PC-3 (cell line): Measurements from ENCODE around the gene SULT6B1. TPM values are rescaled to one million over a fixed set of nuclear protein-coding genes. Genes with fewer than 3 reads are reported as not detected.
A peak's percentile ranks its signal among the peaks of the same experiment; 100 is the strongest.

ENCODE experiments used
- ATAC-seq: fragments of 200-7000 bp; cut with Tn5 transposase; 2 replicates; pipeline ENCODE4 v1.9.1; 2020; ENCODE audit warnings: mild to moderate bottlenecking, moderate library complexity
- BruUV-seq: library from RNA; stranded (reverse); fragments of 400-500 nt; replicated peaks from 2 replicates; lab custom pipeline; 2021; lab: Mats Ljungman, UMichigan
- CTCF ChIA-PET: fragments of 300-600 bp; sonication (Branson Sonifier 250); formaldehyde crosslinking; loops from one replicate; lab custom pipeline; 2022; ENCODE audit warnings: antibody characterized with exemption; lab: Charles Lee
- POLR2A ChIA-PET: fragments of 300-600 bp; sonication (Branson Sonifier 250); formaldehyde crosslinking; loops from one replicate; lab custom pipeline; 2022; ENCODE audit warnings: antibody characterized with exemption; ENCODE audit not compliant: unreplicated experiment; lab: Charles Lee
- DNase-seq: peaks from one replicate; pipeline ENCODE4 v3.0.0-alpha.2; 2015
- H2AFZ ChIP-seq: fragments of 300-600 bp; sonication (generic); 2 replicates; pipeline ENCODE4 v1.6.0; 2016; ENCODE audit warnings: antibody characterized with exemption, low read length
- H3F3A ChIP-seq: fragments of 300-600 bp; sonication (generic); one replicate; pipeline ENCODE4 v1.6.0; 2017; ENCODE audit warnings: antibody characterized with exemption, low read length, control low read depth, mild to moderate bottlenecking; ENCODE audit not compliant: unreplicated experiment
- H3K27ac ChIP-seq: fragments of 300-600 bp; sonication (generic); 2 replicates; pipeline ENCODE4 v1.5.1; 2016; ENCODE audit warnings: mild to moderate bottlenecking, low read length
- H3K27me3 ChIP-seq: fragments of 300-600 bp; sonication (generic); 2 replicates; pipeline ENCODE4 v1.6.1; 2016; ENCODE audit warnings: low read length, mixed read lengths
- H3K36me3 ChIP-seq: fragments of 300-600 bp; sonication (generic); 2 replicates; pipeline ENCODE4 v1.6.1; 2016; ENCODE audit warnings: low read depth, mixed run types, low read length, mixed read lengths
- H3K4me1 ChIP-seq: fragments of 300-600 bp; sonication (generic); 2 replicates; pipeline ENCODE4 v1.5.1; 2016; ENCODE audit warnings: low read length; ENCODE audit not compliant: insufficient read depth
- H3K4me2 ChIP-seq: fragments of 300-600 bp; sonication (generic); 2 replicates; pipeline ENCODE4 v1.6.0; 2016; ENCODE audit warnings: low read length
- H3K4me3 ChIP-seq: fragments of 300-600 bp; sonication (generic); 2 replicates; pipeline ENCODE4 v1.5.1; 2016; ENCODE audit warnings: mild to moderate bottlenecking, low read length, mixed read lengths
- H3K79me2 ChIP-seq: fragments of 300-600 bp; sonication (generic); 2 replicates; pipeline ENCODE4 v1.6.1; 2017; ENCODE audit warnings: low read length, mixed read lengths
- H3K9ac ChIP-seq: fragments of 300-600 bp; sonication (generic); 2 replicates; pipeline ENCODE4 v1.6.0; 2016; ENCODE audit warnings: mild to moderate bottlenecking, low read length
- H3K9me2 ChIP-seq: fragments of 300-600 bp; sonication (generic); replicated peaks from 2 replicates; pipeline ENCODE4 v1.6.1; 2016; ENCODE audit warnings: mixed run types, low read length, mixed read lengths
- H3K9me3 ChIP-seq: fragments of 300-600 bp; sonication (generic); 2 replicates; pipeline ENCODE4 v1.6.1; 2016; ENCODE audit warnings: low read length, mixed read lengths
- H4K20me1 ChIP-seq: fragments of 300-600 bp; sonication (generic); 2 replicates; pipeline ENCODE4 v1.6.1; 2016; ENCODE audit warnings: low read length, mixed read lengths
- CTCF ChIP-seq: fragments of 300-600 bp; sonication (generic); conservative IDR thresholded peaks from 2 replicates; pipeline ENCODE4 v1.5.1; 2017; ENCODE audit warnings: antibody characterized with exemption, low read depth, mild to moderate bottlenecking, low read length
- EZH2 ChIP-seq: fragments of 300-600 bp; sonication (generic); IDR thresholded peaks from one replicate; pipeline ENCODE4 v1.6.1; 2017; ENCODE audit warnings: antibody characterized with exemption, mild to moderate bottlenecking, low read length; ENCODE audit not compliant: unreplicated experiment
- EZH2phosphoT487 ChIP-seq: fragments of 300-600 bp; sonication (generic); IDR thresholded peaks from 2 replicates; pipeline ENCODE4 v1.6.1; 2018; ENCODE audit warnings: mild to moderate bottlenecking, antibody characterized with exemption, low read length, borderline replicate concordance
- intact Hi-C: fragments of 100-400 bp; cut with micrococcal nuclease; formaldehyde crosslinking; loops from 2 replicates; pipeline ENCODE4 v1.9.0; 2023
- total RNA-seq: library from RNA; depleted of rRNA; stranded (reverse); fragments of >200 nt; gene quantifications from 2 replicates; pipeline ENCODE4 v1.2.3, GENCODE V29; 2014

The SULT6B1 gene
- total RNA-seq, 1 experiment from 2014 or later, result not detected

GRCh38 chr2:37156071-37156856 is 32.2 kb downstream of the SULT6B1 start:
- peaks cover 53% of the 10 kb centered on the region for H3K79me2 ChIP-seq
- H3K27ac ChIP-seq, result peak overlapping the region; percentile 66
- H3F3A ChIP-seq, result no peaks in the 10 kb centered on the region
- DNase-seq, result peak; percentile 60
- H3K4me2 ChIP-seq, result peak overlapping the region; percentile 98
- no peaks in the 10 kb centered on the region for H3K27me3 ChIP-seq
- intact Hi-C loops, result loop anchor here (2.0 kb wide), 1 partner anchor 75 kb away; the partner anchor contains the start of genes CEBPZ and NDUFAF7
- ChIA-PET CTCF (interaction anchor here (0.6 kb wide), 1 partner anchor 55 kb away, joined by 3 read pairs; no protein-coding TSS in a partner anchor), POLR2A (interaction anchor here (0.6 kb wide), 1 partner anchor 15 kb away, joined by 3 read pairs; no protein-coding TSS in a partner anchor)
- H3K4me1 ChIP-seq, result peaks cover 23% of the 10 kb centered on the region
- no peaks in the 10 kb centered on the region for H4K20me1 ChIP-seq
- H3K9me3 ChIP-seq, result no peaks in the 10 kb centered on the region
- H2AFZ ChIP-seq, result peak overlapping the region; percentile 88
- H3K4me3 ChIP-seq, result peak overlapping the region; percentile 84
- H3K36me3 ChIP-seq, result peaks cover 5% of the 10 kb centered on the region; the same call in 1 of the 2 replicates
- BruUV-seq, result TSS peak; percentile 48
- ATAC-seq, result peak; percentile 64
- H3K9ac ChIP-seq, result peak overlapping the region; percentile 92
- TF ChIP-seq EZH2 (no peak), CTCF (no peak), EZH2phosphoT487 (no peak)
- H3K9me2 ChIP-seq, result no peaks in the 10 kb centered on the region

- no peaks in the 10 kb centered on the region for H3K9me2 ChIP-seq
- DNase-seq (no peak), ATAC-seq (no peak)
- H3K4me3 ChIP-seq, result no peak overlapping the region
- H3K27me3 ChIP-seq, result no peaks in the 10 kb centered on the region
- H3K4me2 ChIP-seq, result peak overlapping the region; percentile 98; the same call in 1 of the 2 replicates
- no TSS peak for BruUV-seq
- ChIA-PET POLR2A (no interaction called here), CTCF (no interaction called here)
- no peaks in the 10 kb centered on the region for H3K9me3 ChIP-seq
- peaks cover 67% of the 10 kb centered on the region for H3K79me2 ChIP-seq
- H3K4me1 ChIP-seq, result peaks cover 27% of the 10 kb centered on the region
- peaks cover 5% of the 10 kb centered on the region; the same call in 1 of the 2 replicates for H3K36me3 ChIP-seq
- no peak overlapping the region for H3K27ac ChIP-seq
- 0 out of 2 replicates have a peak, but pooled peaks cover 7% of the 10 kb centered on the region for H4K20me1 ChIP-seq
- no peak for TF ChIP-seq EZH2phosphoT487
- no peak for TF ChIP-seq CTCF
- no peak for TF ChIP-seq EZH2
- H3K9ac ChIP-seq, result no peak overlapping the region
- H2AFZ ChIP-seq, result no peak overlapping the region
- intact Hi-C loops, result no loop called here
- H3F3A ChIP-seq, result no peaks in the 10 kb centered on the region
These were observed 33.7 kb downstream of the SULT6B1 start for GRCh38 chr2:37154785-37155184.

GRCh38 chr2:37153224-37153623 is 35.2 kb downstream of the SULT6B1 start:
- Histone ChIP-seq H3K9me3 (no peaks in the 10 kb centered on the region), H2AFZ (no peak overlapping the region), H3K4me3 (no peak overlapping the region), H3K4me1 (peaks cover 39% of the 10 kb centered on the region), H3K27ac (no peak overlapping the region), H3K9ac (no peak overlapping the region), H3K79me2 (peaks cover 80% of the 10 kb centered on the region), H4K20me1 (0 out of 2 replicates have a peak, but pooled peaks cover 7% of the 10 kb centered on the region), H3K27me3 (no peaks in the 10 kb centered on the region), H3K36me3 (peaks cover 8% of the 10 kb centered on the region), H3K9me2 (no peaks in the 10 kb centered on the region), H3K4me2 (no peak overlapping the region), H3F3A (no peaks in the 10 kb centered on the region)
- POLR2A ChIA-PET, result no interaction called here
- ATAC-seq (no peak), DNase-seq (no peak)
- CTCF ChIA-PET, result no interaction called here
- TF ChIP-seq CTCF (no peak), EZH2phosphoT487 (no peak), EZH2 (no peak)
- BruUV-seq, result no TSS peak
- intact Hi-C loops, result no loop called here
